HG02642 (cell line): ENCODE measurements around the gene CDH13.

Source experiments
- ATAC-seq: cut with Tn5 transposase; IDR thresholded peaks from one replicate; pipeline ENCODE4 v1.9.1; 2021; ENCODE audit warnings: mild to moderate bottlenecking; ENCODE audit not compliant: unreplicated experiment, poor library complexity

The CDH13 gene

GRCh38 chr16:83490073-83490472, 863.3 kb downstream of the CDH13 start:
- no peak for ATAC-seq

GRCh38 chr16:83494459-83494858, 867.7 kb downstream of the CDH13 start:
- no peak for ATAC-seq

GRCh38 chr16:83501481-83501880, 874.7 kb downstream of the CDH13 start:
- ATAC-seq, result no peak

- ATAC-seq, result no peak
Measured at GRCh38 chr16:83508295-83508694, 881.5 kb downstream of the CDH13 start.

- ATAC-seq, result no peak
Measured at GRCh38 chr16:83509316-83509715, 882.5 kb downstream of the CDH13 start.

GRCh38 chr16:83510906-83511305, 884.1 kb downstream of the CDH13 start:
- no peak for ATAC-seq

- no peak for ATAC-seq
Measured at GRCh38 chr16:83513008-83513755, 886.4 kb downstream of the CDH13 start.

- ATAC-seq, result no peak
Measured at GRCh38 chr16:83515395-83515794, 888.6 kb downstream of the CDH13 start.

- no peak for ATAC-seq
Measured at GRCh38 chr16:83516931-83517330, 890.2 kb downstream of the CDH13 start.

GRCh38 chr16:83517398-83517797, 890.6 kb downstream of the CDH13 start:
- no peak for ATAC-seq

- no peak for ATAC-seq
Measured at GRCh38 chr16:83520596-83520995, 893.8 kb downstream of the CDH13 start.

- no peak for ATAC-seq
Measured at GRCh38 chr16:83530293-83530692, 903.5 kb downstream of the CDH13 start.

GRCh38 chr16:83532634-83533033, 905.9 kb downstream of the CDH13 start:
- ATAC-seq, result no peak

- no peak for ATAC-seq
Measured at GRCh38 chr16:83533193-83533592, 906.4 kb downstream of the CDH13 start.

GRCh38 chr16:83538707-83539106, 911.9 kb downstream of the CDH13 start:
- no peak for ATAC-seq

- no peak for ATAC-seq
Measured at GRCh38 chr16:83539736-83540490, 913.1 kb downstream of the CDH13 start.

GRCh38 chr16:83541231-83541630, 914.5 kb downstream of the CDH13 start:
- no peak for ATAC-seq

- ATAC-seq, result no peak
Measured at GRCh38 chr16:83542491-83542890, 915.7 kb downstream of the CDH13 start.

GRCh38 chr16:83549316-83550182, 922.8 kb downstream of the CDH13 start:
- no peak for ATAC-seq

GRCh38 chr16:83550183-83550569, 923.4 kb downstream of the CDH13 start:
- ATAC-seq, result no peak

- ATAC-seq, result no peak
Measured at GRCh38 chr16:83552228-83552627, 925.5 kb downstream of the CDH13 start.
